Measurements from ENCODE around the gene AKR1C8. TPM values are rescaled to one million over a fixed set of nuclear protein-coding genes. Genes with fewer than 3 reads are reported as not detected.

Gene AKR1C8
- total RNA-seq, 4 donors from 2014 or later: not detected

DNA sequence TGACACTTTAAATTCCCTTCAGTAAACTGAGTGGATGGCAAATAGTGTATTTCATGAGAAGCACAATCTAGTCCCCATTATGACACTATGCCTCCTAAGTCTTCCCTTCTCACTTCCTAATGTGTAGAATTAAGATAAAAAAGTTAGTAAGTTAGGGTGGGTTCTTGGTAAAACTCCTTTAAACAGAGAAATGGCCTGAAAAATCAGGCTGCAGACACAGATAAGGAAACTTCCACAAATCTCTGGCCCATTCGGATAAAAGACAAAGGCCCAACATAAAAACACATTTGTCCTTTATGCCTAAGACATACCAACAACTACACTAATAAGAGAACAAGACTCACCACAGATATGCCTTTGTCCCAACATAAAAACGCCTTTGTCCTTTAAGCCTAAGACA is 21.5 kb downstream of the AKR1C8 start:
- no peak for DNase-seq (ENCODE audit: low spot score in 2 of 2)
- 59 to 64% methylated on average over 2 of the region's 2 CpGs for WGBS, 2 donors
- Histone ChIP-seq H3K36me3 (no peaks in the 10 kb centered on the region), H3K4me3 (no peak overlapping the region), H3K4me1 (no peaks in the 10 kb centered on the region), H3K27me3 (no peaks in the 10 kb centered on the region), H3K9me3 (peaks cover 0 to 57% (median 6%) of the 10 kb centered on the region in 4 donors), H3K27ac (no peak overlapping the region)
- TF ChIP-seq CTCF (IDR thresholded peaks at IDR 0.05): no peak
- TF ChIP-seq POLR2A (IDR thresholded peaks at IDR 0.05): no peak
- no peak for TF ChIP-seq EP300 (IDR thresholded peaks at IDR 0.05)

DNA sequence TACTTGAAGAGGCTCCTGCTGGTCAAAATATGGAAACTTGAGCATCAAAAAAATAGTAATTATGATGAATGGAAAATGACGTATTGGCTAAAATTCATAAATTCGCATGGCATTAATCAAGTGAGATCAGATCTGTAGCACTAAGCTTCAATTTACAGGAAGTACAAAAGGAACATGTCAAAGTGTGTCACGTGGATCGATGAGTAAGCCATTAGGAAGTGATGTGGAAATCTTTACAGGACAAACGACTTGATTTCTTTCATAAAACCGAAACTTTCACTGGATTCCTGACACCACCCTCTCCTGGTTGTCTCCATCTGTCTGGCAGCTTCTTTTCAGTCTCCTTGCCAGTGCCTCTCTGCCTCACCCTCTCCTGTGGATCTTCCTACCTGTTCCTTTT is 25.8 kb downstream of the AKR1C8 start:
- no peak for DNase-seq (ENCODE audit: low spot score in 2 of 2)
- WGBS, 2 donors: 77 to 82% methylated on average over 6 of the region's 6 CpGs
- Histone ChIP-seq H3K27ac (no peak overlapping the region), H3K4me1 (no peaks in the 10 kb centered on the region), H3K36me3 (no peaks in the 10 kb centered on the region), H3K27me3 (no peaks in the 10 kb centered on the region), H3K4me3 (no peak overlapping the region), H3K9me3 (peaks cover 0 to 25% (median 0%) of the 10 kb centered on the region in 4 donors)
- TF ChIP-seq CTCF (IDR thresholded peaks at IDR 0.05) (no peak), POLR2A (IDR thresholded peaks at IDR 0.05) (no peak), EP300 (IDR thresholded peaks at IDR 0.05) (no peak)

- TF ChIP-seq CTCF (IDR thresholded peaks at IDR 0.05): no peak
- TF ChIP-seq POLR2A (IDR thresholded peaks at IDR 0.05): no peak
- TF ChIP-seq EP300 (IDR thresholded peaks at IDR 0.05): no peak
- peaks cover 0 to 10% (median 0%) of the 10 kb centered on the region in 4 donors for H3K9me3 ChIP-seq
- DNase-seq (ENCODE audit: low spot score in 2 of 2): no peak
- H3K4me1 ChIP-seq: no peaks in the 10 kb centered on the region
- H3K27ac ChIP-seq: no peak overlapping the region
- H3K4me3 ChIP-seq: no peak overlapping the region
- H3K36me3 ChIP-seq: no peaks in the 10 kb centered on the region
- WGBS, 2 donors: 86 to 87% methylated on average over 10 of the region's 10 CpGs
- H3K27me3 ChIP-seq: no peaks in the 10 kb centered on the region
Measured at GRCh38 chr10:5157501-5157900, 27.4 kb downstream of the AKR1C8 start.

DNA sequence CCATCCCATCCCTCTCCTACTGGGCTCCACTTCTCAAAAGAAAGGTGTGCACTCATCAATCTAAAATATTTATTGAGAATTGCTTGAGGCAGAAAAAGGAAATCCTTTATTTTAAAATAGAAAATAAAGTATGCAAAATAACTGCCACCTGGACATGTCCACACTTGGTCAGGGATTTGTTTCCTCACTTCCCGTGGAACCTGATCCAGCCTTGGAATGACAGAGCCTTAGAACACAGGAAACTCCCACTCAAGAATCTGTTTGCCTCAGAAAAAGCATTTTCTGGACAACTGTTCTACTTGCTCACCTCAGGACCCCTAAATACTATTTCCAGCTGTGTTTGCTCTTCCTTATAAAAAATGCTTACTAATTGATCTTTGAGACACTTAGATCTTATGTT is 29.0 kb downstream of the AKR1C8 start:
- Histone ChIP-seq H3K36me3 (no peaks in the 10 kb centered on the region), H3K4me3 (no peak overlapping the region), H3K27ac (no peak overlapping the region), H3K4me1 (no peaks in the 10 kb centered on the region), H3K27me3 (no peaks in the 10 kb centered on the region), H3K9me3 (peaks cover 0 to 5% (median 0%) of the 10 kb centered on the region in 4 donors)
- no peak for TF ChIP-seq POLR2A (IDR thresholded peaks at IDR 0.05)
- TF ChIP-seq EP300 (IDR thresholded peaks at IDR 0.05): no peak
- TF ChIP-seq CTCF (IDR thresholded peaks at IDR 0.05): no peak
- no peak for DNase-seq (ENCODE audit: low spot score in 2 of 2)
- 42 to 44% methylated on average over 1 of the region's 1 CpG for WGBS, 2 donors

GRCh38 chr10:5151076-5151475 is 33.9 kb downstream of the AKR1C8 start:
- WGBS, 2 donors: 91 to 94% methylated on average over 3 of the region's 3 CpGs
- no peak overlapping the region for H3K27ac ChIP-seq
- no peaks in the 10 kb centered on the region for H3K27me3 ChIP-seq
- no peaks in the 10 kb centered on the region for H3K36me3 ChIP-seq
- H3K4me1 ChIP-seq: no peaks in the 10 kb centered on the region
- peaks cover 0 to 5% (median 0%) of the 10 kb centered on the region in 4 donors for H3K9me3 ChIP-seq
- no peak for DNase-seq (ENCODE audit: low spot score in 2 of 2)
- TF ChIP-seq CTCF (IDR thresholded peaks at IDR 0.05): no peak
- no peak for TF ChIP-seq EP300 (IDR thresholded peaks at IDR 0.05)
- no peak for TF ChIP-seq POLR2A (IDR thresholded peaks at IDR 0.05)
- H3K4me3 ChIP-seq: no peak overlapping the region

Measured in tibial nerve (tissue), 4 donors.